NCI-H1417 treated with DMSO at 0.1 percent for 48 hours (cell line): ENCODE data around the gene PSMG4.
A peak's percentile ranks its signal among the peaks of the same experiment; 100 is the strongest.
"Not testable (repeated sequence)": the region's sequence is repeated elsewhere in the genome, so short reads cannot be mapped to it uniquely, and the experiment has no call there.

ENCODE experiments used
- DNase-seq: peaks from one replicate; lab custom pipeline; 2025; lab: John Stamatoyannopoulos, UW

Gene PSMG4

DNA sequence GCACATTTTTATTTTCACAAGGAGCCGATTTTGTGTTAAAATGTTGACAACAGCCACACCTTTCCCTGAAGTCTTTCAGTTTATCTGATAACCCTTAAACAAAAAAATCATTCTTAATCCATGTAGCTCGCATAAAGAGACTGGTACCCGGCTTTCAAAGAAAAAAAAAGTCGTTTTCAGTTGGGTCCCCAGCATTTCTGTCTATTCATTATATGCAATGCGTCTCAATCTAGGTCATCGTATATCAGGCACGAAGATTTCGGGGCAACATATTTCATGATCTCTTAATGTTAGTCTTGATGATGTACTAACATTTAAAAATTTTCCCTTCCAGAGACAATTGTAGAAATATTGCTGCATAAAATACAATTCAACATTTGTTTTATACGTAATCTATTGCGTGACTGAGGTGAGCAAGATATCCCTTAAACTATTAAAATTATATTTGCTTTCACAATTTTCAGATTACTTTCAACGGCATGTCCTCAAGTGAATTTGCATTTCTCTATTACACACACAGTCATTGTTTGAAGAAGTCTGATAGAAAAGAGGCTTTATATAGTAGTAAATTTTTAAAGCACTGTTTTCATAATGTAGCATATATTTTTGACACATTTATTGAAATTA is 28.4 kb upstream of the PSMG4 start:
- no peak for DNase-seq

GRCh38 chr6:3230900-3231246 is 27.9 kb upstream of the PSMG4 start:
- peak; percentile 82 for DNase-seq

DNA sequence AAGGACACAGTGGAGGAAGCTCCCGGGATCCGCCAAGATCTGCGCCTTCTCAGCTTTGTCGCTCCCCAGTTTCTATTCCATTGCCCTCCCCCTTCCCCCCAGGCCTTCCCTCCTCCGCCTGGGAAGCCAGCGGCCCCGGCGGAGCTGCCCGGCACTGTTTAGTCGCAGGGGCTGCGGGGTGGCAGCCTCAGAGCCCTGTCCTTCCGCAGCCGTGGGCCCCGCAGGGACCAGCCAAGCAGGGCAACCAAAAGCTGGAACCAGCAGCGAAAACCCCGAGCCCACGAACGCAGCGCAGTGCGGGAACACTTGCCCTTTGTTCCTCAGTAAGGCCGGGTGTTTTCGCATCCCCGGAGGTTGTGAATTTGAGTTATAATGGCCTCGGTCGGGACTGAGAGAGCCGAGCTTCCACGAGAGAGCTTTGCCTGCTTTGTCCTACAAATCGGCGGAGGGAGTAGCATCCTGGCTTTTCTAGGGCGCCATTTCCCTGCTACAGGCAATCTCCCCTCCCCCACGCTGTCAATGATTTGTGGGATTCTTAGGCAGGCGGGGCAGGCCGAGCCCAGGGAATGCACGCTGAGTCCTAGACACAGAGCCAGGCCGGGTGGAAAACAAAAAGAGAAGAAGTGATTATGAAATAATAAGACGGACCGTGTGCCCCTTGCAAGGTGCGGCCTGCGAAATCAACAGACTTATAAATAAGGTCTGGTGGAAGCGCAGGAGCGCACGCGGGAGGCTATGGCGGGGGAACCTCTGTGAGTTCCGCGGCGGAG is 27.3 kb upstream of the PSMG4 start:
- DNase-seq = peak; percentile 77

DNA sequence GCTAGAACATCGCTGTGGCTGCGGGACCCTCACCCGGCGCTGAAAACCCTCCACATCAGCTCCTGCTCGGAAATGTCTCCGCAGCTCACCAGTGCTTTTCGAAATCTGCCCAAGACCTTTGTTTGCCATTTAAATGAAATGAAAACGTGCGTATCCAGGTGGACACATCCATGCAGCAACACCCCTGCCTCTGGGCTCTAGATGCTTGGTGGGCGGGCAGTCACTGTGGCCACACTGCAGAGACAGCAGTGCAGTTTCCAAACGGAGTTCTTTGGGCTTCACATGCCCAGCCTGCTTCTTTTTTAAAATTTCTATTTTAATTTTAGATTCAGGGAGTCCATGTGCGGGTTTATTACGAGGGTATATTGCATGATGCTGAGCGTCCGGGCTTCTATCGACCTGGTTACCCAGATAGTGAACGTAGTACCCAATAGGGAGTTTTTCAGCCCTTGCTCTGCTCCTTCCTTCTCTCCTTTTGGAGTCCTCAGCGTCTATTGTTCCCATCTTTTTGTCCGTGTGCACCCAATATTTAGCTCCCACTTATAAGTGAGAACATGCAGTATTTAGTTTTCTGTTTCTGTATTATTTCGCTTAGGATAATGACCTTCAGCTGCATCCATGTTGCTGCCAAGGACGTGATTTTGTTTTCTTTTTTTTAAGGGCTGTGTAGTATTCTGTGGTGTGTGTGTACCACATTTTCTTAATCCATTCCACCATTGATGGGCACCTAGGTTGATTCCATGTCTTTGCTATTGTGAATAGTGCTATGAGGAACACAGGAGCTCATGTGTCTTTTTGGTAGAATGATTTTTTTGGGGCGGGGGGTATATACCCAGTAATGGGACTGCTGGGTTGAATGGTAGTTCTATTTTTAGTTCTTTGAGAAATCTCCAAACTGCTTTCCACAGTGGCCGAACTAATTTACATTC is 26.5 kb upstream of the PSMG4 start:
- DNase-seq = no peak

- no peak for DNase-seq
Observed at GRCh38 chr6:3233321-3233720, 25.4 kb upstream of the PSMG4 start.

DNA sequence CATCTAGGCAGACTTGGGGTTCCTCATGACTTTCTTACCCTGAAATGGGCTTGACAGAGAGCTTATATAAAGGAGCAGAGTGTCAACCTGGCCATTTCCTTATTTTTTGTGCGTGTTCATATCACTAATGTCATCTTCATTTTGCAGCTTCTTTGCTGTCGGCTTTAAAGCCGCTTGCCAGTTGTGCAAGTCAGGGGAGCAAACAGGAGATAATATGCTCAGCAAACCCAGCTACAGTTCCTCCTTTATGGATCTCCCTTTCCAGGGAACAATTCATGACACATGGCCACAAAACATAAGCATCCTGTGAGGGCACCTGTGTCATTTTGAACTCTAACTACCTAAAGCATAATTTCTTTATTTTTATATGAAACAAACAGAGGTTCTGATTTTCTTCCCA is 24.8 kb upstream of the PSMG4 start:
- no peak for DNase-seq

DNA sequence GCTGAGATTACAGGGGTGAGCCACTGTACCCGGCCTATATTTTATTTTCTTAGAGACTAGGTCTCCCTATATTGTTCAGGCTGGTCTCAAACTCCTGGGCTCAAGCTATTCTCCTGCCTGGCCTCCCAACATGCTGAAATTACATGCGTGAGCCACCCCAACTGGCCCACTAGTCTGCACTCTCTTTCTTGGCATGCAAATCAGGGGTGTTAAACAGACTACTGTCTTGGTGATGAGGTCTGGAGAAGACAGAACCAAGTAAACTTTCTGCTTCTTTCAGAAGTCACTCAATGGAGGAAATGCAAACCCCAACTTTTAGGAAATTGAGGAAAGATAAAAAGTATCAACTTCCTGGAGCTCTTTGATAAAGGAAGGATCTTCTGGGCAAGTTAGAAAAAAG is 23.3 kb upstream of the PSMG4 start:
- DNase-seq = no peak

- no peak for DNase-seq
Observed at GRCh38 chr6:3236005-3236404, 22.7 kb upstream of the PSMG4 start.

- no peak for DNase-seq
Observed at GRCh38 chr6:3237761-3238662, 20.7 kb upstream of the PSMG4 start.

DNA sequence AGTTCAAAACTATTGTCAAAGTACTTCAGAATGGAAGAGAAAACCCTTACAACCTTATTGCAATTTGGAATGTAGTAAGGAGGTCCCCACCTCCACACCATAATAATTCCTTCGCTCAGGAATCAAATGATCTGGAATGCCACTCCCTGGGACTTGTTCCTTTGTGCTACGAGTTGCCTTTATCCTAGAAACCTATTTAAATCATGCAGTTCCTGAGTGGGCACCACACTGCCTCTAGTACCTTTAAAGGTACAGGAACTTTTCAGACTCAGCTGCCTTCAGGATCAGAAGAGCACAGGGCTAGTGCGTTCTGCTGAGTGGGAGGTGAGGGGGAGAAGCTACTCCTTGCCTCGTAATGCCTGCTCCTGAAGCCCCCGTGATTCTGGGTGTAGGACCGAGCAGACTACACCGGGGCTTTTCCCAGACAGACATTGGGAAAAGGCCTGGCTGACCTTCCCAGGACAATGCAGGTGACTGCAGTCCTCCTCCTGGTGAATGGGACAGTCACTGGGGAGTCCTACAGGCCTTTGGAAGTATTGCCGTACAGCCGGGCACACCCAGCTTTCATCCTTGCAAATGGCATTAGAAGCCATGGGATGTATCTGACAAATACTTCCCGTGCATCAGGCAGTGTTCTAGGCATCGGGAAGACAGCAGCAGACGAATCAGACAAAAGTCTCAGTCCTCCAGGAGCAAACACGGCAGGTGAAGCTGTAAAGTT is 19.5 kb upstream of the PSMG4 start:
- DNase-seq = no peak

GRCh38 chr6:3240595-3240994 is 18.2 kb upstream of the PSMG4 start:
- no peak for DNase-seq

- DNase-seq = not testable (repeated sequence)
Observed at GRCh38 chr6:3241745-3242144, 17.0 kb upstream of the PSMG4 start.

- DNase-seq = no peak
Observed at GRCh38 chr6:3242768-3243167, 16.0 kb upstream of the PSMG4 start.

- no peak for DNase-seq
Observed at GRCh38 chr6:3244003-3244831, 14.5 kb upstream of the PSMG4 start.

- not testable (repeated sequence) for DNase-seq
Observed at GRCh38 chr6:3244832-3245161, 13.9 kb upstream of the PSMG4 start.

- no peak for DNase-seq
Observed at GRCh38 chr6:3245216-3245615, 13.5 kb upstream of the PSMG4 start.

GRCh38 chr6:3247255-3248146 is 11.2 kb upstream of the PSMG4 start:
- no peak for DNase-seq

DNA sequence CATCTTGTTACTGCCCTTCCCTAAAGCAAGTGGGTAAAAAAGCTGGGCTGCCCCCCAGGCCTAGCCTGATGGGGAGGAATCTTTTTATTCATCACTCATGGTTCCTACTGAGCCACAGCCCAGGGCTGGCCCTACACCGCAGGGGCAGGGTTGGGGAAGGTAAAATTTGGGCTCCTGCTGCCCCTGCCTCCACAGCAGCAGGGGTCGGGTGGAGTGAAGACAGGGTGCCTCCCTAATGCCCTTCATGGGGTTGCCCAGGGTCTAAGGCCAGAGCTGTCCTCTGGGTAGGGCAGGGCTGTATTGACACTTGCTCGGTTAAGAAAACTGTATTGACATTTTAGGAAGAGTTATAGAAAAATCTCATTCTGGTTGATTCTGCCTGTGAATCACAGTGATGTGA is 8.9 kb upstream of the PSMG4 start:
- DNase-seq = no peak

- DNase-seq = no peak
Observed at GRCh38 chr6:3250231-3250675, 8.5 kb upstream of the PSMG4 start.
